ENCODE results near the gene TTN.
A peak's percentile ranks its signal among the peaks of the same experiment; 100 is the strongest.
"Not testable (repeated sequence)": the region's sequence is repeated elsewhere in the genome, so short reads cannot be mapped to it uniquely, and the experiment has no call there.

TTN gene

GRCh38 chr2:178530625-178531142 lies 276.5 kb downstream of the TTN start:
- peak overlapping the region; percentile 61; the same call in 1 of the 2 replicates for H3K4me3 ChIP-seq (ENCODE audit: low read length)
- no peak for TF ChIP-seq ZNF274 (IDR thresholded peaks at IDR 0.05; ENCODE audit: low read depth, low read length)

- no peak overlapping the region for H3K4me3 ChIP-seq (ENCODE audit: low read length)
- TF ChIP-seq ZNF274 (IDR thresholded peaks at IDR 0.05; ENCODE audit: low read depth, low read length), result no peak
Observed at GRCh38 chr2:178530131-178530530, 277.1 kb downstream of the TTN start.

- no peak for TF ChIP-seq ZNF274 (IDR thresholded peaks at IDR 0.05; ENCODE audit: low read depth, low read length)
- 0 out of 2 replicates have a peak overlapping the region, but pooled peaks have one; percentile 15 for H3K4me3 ChIP-seq (ENCODE audit: low read length)
Observed at GRCh38 chr2:178529194-178529593, 278.0 kb downstream of the TTN start.

- H3K4me3 ChIP-seq (ENCODE audit: low read length), result 0 out of 2 replicates have a peak overlapping the region, but pooled peaks have one; percentile 15
- no peak for TF ChIP-seq ZNF274 (IDR thresholded peaks at IDR 0.05; ENCODE audit: low read depth, low read length)
Observed at GRCh38 chr2:178528647-178529046, 278.6 kb downstream of the TTN start.

GRCh38 chr2:178527592-178527991 lies 279.6 kb downstream of the TTN start:
- no peak for TF ChIP-seq ZNF274 (IDR thresholded peaks at IDR 0.05; ENCODE audit: low read depth, low read length)
- H3K4me3 ChIP-seq (ENCODE audit: low read length), result no peak overlapping the region

- TF ChIP-seq ZNF274 (IDR thresholded peaks at IDR 0.05; ENCODE audit: low read depth, low read length), result no peak
- H3K4me3 ChIP-seq (ENCODE audit: low read length), result no peak overlapping the region
Observed at GRCh38 chr2:178526256-178526655, 281.0 kb downstream of the TTN start.

- not testable (repeated sequence) for H3K4me3 ChIP-seq (ENCODE audit: low read length)
Observed at GRCh38 chr2:178525460-178525859, 281.8 kb downstream of the TTN start.

- not testable (repeated sequence) for H3K4me3 ChIP-seq (ENCODE audit: low read length)
Observed at GRCh38 chr2:178525010-178525409, 282.2 kb downstream of the TTN start.

- H3K4me3 ChIP-seq (ENCODE audit: low read length), result peak overlapping the region; percentile 91
- TF ChIP-seq ZNF274 (IDR thresholded peaks at IDR 0.05; ENCODE audit: low read depth, low read length), result no peak
Observed at GRCh38 chr2:178523596-178524134, 283.6 kb downstream of the TTN start.

GRCh38 chr2:178522950-178523595 lies 284.1 kb downstream of the TTN start:
- H3K4me3 ChIP-seq (ENCODE audit: low read length), result peak overlapping the region; percentile 91
- no peak for TF ChIP-seq ZNF274 (IDR thresholded peaks at IDR 0.05; ENCODE audit: low read depth, low read length)

GRCh38 chr2:178521304-178522150 lies 285.7 kb downstream of the TTN start:
- no peak overlapping the region for H3K4me3 ChIP-seq (ENCODE audit: low read length)
- TF ChIP-seq ZNF274 (IDR thresholded peaks at IDR 0.05; ENCODE audit: low read depth, low read length), result no peak

GRCh38 chr2:178517496-178517895 lies 289.7 kb downstream of the TTN start:
- no peak for TF ChIP-seq ZNF274 (IDR thresholded peaks at IDR 0.05; ENCODE audit: low read depth, low read length)
- no peak overlapping the region for H3K4me3 ChIP-seq (ENCODE audit: low read length)

GRCh38 chr2:178514664-178515063 lies 292.6 kb downstream of the TTN start:
- TF ChIP-seq ZNF274 (IDR thresholded peaks at IDR 0.05; ENCODE audit: low read depth, low read length), result no peak
- H3K4me3 ChIP-seq (ENCODE audit: low read length), result no peak overlapping the region

- no peak overlapping the region for H3K4me3 ChIP-seq (ENCODE audit: low read length)
- no peak for TF ChIP-seq ZNF274 (IDR thresholded peaks at IDR 0.05; ENCODE audit: low read depth, low read length)
Observed at GRCh38 chr2:178513876-178514275, 293.3 kb downstream of the TTN start.

- H3K4me3 ChIP-seq (ENCODE audit: low read length), result no peak overlapping the region
- no peak for TF ChIP-seq ZNF274 (IDR thresholded peaks at IDR 0.05; ENCODE audit: low read depth, low read length)
Observed at GRCh38 chr2:178512484-178512883, 294.7 kb downstream of the TTN start.
